Measurements from ENCODE around the gene CFAP46.

The CFAP46 gene

DNA sequence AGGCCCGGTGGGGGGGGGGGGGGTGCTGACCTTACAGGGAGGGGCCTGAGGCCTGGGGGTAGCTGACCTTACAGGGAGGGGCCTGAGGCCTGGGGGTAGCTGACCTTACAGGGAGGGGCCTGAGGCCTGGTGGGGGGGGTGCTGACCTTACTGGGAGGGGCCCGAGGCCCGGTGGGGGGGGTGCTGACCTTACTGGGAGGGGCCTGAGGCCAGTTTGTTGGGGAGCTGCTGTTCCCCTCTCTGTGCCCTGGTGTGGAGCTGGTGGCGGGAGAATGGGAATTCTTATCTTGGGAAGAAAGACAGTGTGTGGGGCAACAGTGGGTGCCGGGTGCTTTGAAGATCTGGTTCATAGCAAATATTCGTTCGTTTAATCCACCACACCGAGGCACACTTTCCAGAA lies 46.6 kb upstream of the CFAP46 start:
- TF ChIP-seq, protein P1, sequence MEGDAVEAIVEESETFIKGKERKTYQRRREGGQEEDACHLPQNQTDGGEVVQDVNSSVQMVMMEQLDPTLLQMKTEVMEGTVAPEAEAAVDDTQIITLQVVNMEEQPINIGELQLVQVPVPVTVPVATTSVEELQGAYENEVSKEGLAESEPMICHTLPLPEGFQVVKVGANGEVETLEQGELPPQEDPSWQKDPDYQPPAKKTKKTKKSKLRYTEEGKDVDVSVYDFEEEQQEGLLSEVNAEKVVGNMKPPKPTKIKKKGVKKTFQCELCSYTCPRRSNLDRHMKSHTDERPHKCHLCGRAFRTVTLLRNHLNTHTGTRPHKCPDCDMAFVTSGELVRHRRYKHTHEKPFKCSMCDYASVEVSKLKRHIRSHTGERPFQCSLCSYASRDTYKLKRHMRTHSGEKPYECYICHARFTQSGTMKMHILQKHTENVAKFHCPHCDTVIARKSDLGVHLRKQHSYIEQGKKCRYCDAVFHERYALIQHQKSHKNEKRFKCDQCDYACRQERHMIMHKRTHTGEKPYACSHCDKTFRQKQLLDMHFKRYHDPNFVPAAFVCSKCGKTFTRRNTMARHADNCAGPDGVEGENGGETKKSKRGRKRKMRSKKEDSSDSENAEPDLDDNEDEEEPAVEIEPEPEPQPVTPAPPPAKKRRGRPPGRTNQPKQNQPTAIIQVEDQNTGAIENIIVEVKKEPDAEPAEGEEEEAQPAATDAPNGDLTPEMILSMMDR (IDR thresholded peaks at IDR 0.05) = no peak
- Histone ChIP-seq H3K4me3 (no peak overlapping the region), H3K36me3 (no peaks in the 10 kb centered on the region), H3K9me3 (no peaks in the 10 kb centered on the region), H3K4me1 (peaks cover 0 to 10% (median 7%) of the 10 kb centered on the region in 4 donors), H3K27me3 (peaks cover 0 to 32% of the 10 kb centered on the region in 2 donors), H3K27ac (no peak overlapping the region)
- no peak for DNase-seq
- intact Hi-C loops (cut with DNase I; ENCODE audit: low total_unique reads) = no loop called here

GRCh38 chr10:132987671-132988571 lies 45.6 kb upstream of the CFAP46 start:
- no peaks in the 10 kb centered on the region for H3K36me3 ChIP-seq
- H3K27ac ChIP-seq = peak overlapping the region in 1 of 2 donors; percentile 33
- peaks cover 0 to 10% (median 7%) of the 10 kb centered on the region in 4 donors for H3K4me1 ChIP-seq
- H3K27me3 ChIP-seq = peaks cover 0 to 30% of the 10 kb centered on the region in 2 donors
- TF ChIP-seq, protein P1 (IDR thresholded peaks at IDR 0.05) = no peak
- H3K9me3 ChIP-seq = no peaks in the 10 kb centered on the region
- intact Hi-C loops (cut with DNase I; ENCODE audit: low total_unique reads) = no loop called here
- DNase-seq = peak in 1 of 2 donors; percentile 45
- H3K4me3 ChIP-seq = peak overlapping the region in 1 of 2 donors; percentile 35

DNA sequence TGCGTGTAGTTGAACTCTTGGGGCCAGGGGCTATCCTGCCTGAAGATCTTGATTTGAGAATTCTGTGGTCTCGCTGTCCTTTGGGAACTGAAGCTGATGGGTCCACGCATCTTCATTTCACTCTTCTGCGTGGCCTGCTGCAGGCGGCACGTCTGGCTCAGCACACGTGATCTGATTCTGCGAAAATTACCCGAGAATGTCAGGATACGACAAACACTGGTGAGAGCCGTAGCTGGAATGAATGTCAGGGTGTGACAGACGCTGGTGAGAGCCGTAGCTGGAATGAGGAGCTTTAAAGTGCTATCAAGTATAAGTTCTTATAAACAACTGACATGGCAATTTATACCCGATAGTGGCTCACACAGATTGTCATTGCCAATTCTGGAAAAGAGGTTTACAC lies 44.6 kb upstream of the CFAP46 start:
- H3K36me3 ChIP-seq = no peaks in the 10 kb centered on the region
- H3K4me3 ChIP-seq = no peak overlapping the region
- no peak overlapping the region for H3K27ac ChIP-seq
- no peak for DNase-seq
- no peaks in the 10 kb centered on the region for H3K9me3 ChIP-seq
- H3K4me1 ChIP-seq = peaks cover 0 to 10% (median 7%) of the 10 kb centered on the region in 4 donors
- intact Hi-C loops (cut with DNase I; ENCODE audit: low total_unique reads) = no loop called here
- peaks cover 0 to 24% of the 10 kb centered on the region in 2 donors for H3K27me3 ChIP-seq
- TF ChIP-seq, protein P1 (IDR thresholded peaks at IDR 0.05) = no peak

- no peak for DNase-seq
- H3K4me1 ChIP-seq = peaks cover 0 to 10% (median 7%) of the 10 kb centered on the region in 4 donors
These were observed 44.2 kb upstream of the CFAP46 start for GRCh38 chr10:132986576-132986975.

DNA sequence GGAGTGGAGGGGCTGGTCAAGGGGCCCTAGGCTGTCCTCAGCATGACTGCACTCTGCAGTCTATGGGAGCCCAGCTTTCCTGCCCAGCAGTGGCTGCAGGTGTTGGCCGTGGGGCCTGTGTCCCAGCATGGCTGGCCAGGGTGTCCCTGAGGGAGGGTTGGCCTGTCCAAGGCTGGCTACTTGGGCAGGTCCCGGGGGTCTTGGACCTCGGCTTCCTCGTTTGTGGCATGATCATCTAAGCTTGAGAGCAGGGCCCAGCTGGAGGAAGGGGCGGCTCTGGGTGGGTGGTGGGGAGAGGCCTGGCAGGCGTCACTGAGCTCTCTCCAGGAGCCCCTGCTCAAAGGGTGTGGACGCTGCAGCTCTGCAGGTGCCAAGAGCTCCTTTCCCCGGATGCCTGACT lies 43.7 kb upstream of the CFAP46 start:
- no peak for DNase-seq
- Histone ChIP-seq H3K36me3 (no peaks in the 10 kb centered on the region), H3K27me3 (peaks cover 0 to 17% of the 10 kb centered on the region in 2 donors), H3K4me3 (no peak overlapping the region), H3K9me3 (no peaks in the 10 kb centered on the region), H3K4me1 (peaks cover 0 to 10% (median 7%) of the 10 kb centered on the region in 4 donors), H3K27ac (no peak overlapping the region)
- intact Hi-C loops (cut with DNase I; ENCODE audit: low total_unique reads) = no loop called here
- TF ChIP-seq, protein P1 (IDR thresholded peaks at IDR 0.05) = no peak

More at GRCh38 chr10:132986576-132986975, 44.2 kb upstream of the CFAP46 start:
- Histone ChIP-seq H3K27ac (no peak overlapping the region), H3K4me3 (no peak overlapping the region), H3K27me3 (peaks cover 0 to 20% of the 10 kb centered on the region in 2 donors), H3K36me3 (no peaks in the 10 kb centered on the region), H3K9me3 (no peaks in the 10 kb centered on the region)
- TF ChIP-seq, protein P1 (IDR thresholded peaks at IDR 0.05) = no peak
- intact Hi-C loops (cut with DNase I; ENCODE audit: low total_unique reads) = no loop called here

Measured in tibial artery (tissue), 4 donors.